BJ (cell line): ENCODE data around the gene RASA2. TPM values are rescaled to one million over a fixed set of nuclear protein-coding genes. Genes with fewer than 3 reads are reported as not detected.

Source experiments
- CTCF ChIA-PET: fragments of 350-600 bp; formaldehyde crosslinking; extraction: SDS; loops from one replicate; lab custom pipeline; 2021; ENCODE audit warnings: antibody characterized with exemption, inconsistent platforms; lab: Yijun Ruan, JAX
- POLR2A ChIA-PET: fragments of 300-600 bp; sonication (Branson Sonifier 250); formaldehyde crosslinking; extraction: SDS; loops from one replicate; lab custom pipeline; 2021; ENCODE audit warnings: antibody characterized with exemption; lab: Charles Lee
- DNase-seq: peaks from one replicate; pipeline ENCODE4 v3.0.0-alpha.2; 2011; ENCODE audit warnings: low read depth
- H3K27me3 ChIP-seq: 2 replicates; pipeline ENCODE4 v1.6.0; 2011; ENCODE audit warnings: low read length; ENCODE audit not compliant: control insufficient read depth, insufficient read depth
- H3K36me3 ChIP-seq: 2 replicates; pipeline ENCODE4 v1.5.1; 2011; ENCODE audit warnings: low read length; ENCODE audit not compliant: control insufficient read depth, insufficient read depth
- H3K4me3 ChIP-seq: 2 replicates; pipeline ENCODE4 v1.5.1; 2011; ENCODE audit warnings: low read depth, mild to moderate bottlenecking, control low read depth, low read length
- CTCF ChIP-seq: IDR thresholded peaks from 2 replicates; pipeline ENCODE4 v1.5.1; 2011; ENCODE audit warnings: low read depth, mild to moderate bottlenecking, control low read depth, inconsistent platforms, low read length, moderate library complexity; ENCODE audit not compliant: insufficient read depth
- polyA plus RNA-seq: library from polyadenylated mRNA; depleted of rRNA; stranded (reverse); fragments of >200 nt; gene quantifications from 2 replicates; pipeline ENCODE4 v1.2.3, GENCODE V29; 2011

RASA2 gene
- polyA plus RNA-seq, 1 experiment, result 5.6 TPM

- DNase-seq, result no peak
- Histone ChIP-seq H3K36me3 (peaks cover 19% of the 10 kb centered on the region), H3K4me3 (no peak overlapping the region), H3K27me3 (no peaks in the 10 kb centered on the region)
- CTCF ChIA-PET, result interaction anchor here (0.6 to 1.8 kb wide), 5 partner anchors 15 to 138 kb away, joined by 3 to 4 read pairs (median 3); no protein-coding TSS in a partner anchor
- POLR2A ChIA-PET, result interaction anchor here (0.5 to 1.0 kb wide), 3 partner anchors 8 to 42 kb away, joined by 3 to 15 read pairs (median 4); no protein-coding TSS in a partner anchor
- TF ChIP-seq CTCF, result no peak
These were observed 39.4 kb upstream of the RASA2 start for GRCh38 chr3:141447383-141447782.

- DNase-seq, result no peak
- ChIA-PET POLR2A (interaction anchor here (0.9 to 1.0 kb wide), 2 partner anchors 82 to 111 kb away, joined by 3 read pairs; no protein-coding TSS in a partner anchor), CTCF (interaction anchor here (0.7 to 3.0 kb wide), 10 partner anchors 9 to 146 kb away, joined by 3 to 16 read pairs (median 3); no protein-coding TSS in a partner anchor)
- H3K4me3 ChIP-seq, result no peak overlapping the region
- no peaks in the 10 kb centered on the region for H3K27me3 ChIP-seq
- TF ChIP-seq CTCF, result no peak
- H3K36me3 ChIP-seq, result peaks cover 10% of the 10 kb centered on the region
These were observed 38.1 kb upstream of the RASA2 start for GRCh38 chr3:141448606-141449220.

GRCh38 chr3:141449424-141449823 lies 37.4 kb upstream of the RASA2 start:
- ChIA-PET POLR2A (no interaction called here), CTCF (interaction anchor here (1.0 to 3.0 kb wide), 7 partner anchors 9 to 140 kb away, joined by 3 to 16 read pairs (median 4); no protein-coding TSS in a partner anchor)
- DNase-seq, result no peak
- Histone ChIP-seq H3K36me3 (peaks cover 6% of the 10 kb centered on the region; the same call in 1 of the 2 replicates), H3K4me3 (no peak overlapping the region), H3K27me3 (no peaks in the 10 kb centered on the region)
- TF ChIP-seq CTCF, result no peak

GRCh38 chr3:141450727-141451375 lies 36.0 kb upstream of the RASA2 start:
- Histone ChIP-seq H3K36me3 (peaks cover 1% of the 10 kb centered on the region; the same call in 1 of the 2 replicates), H3K27me3 (no peaks in the 10 kb centered on the region), H3K4me3 (no peak overlapping the region)
- no peak for TF ChIP-seq CTCF
- POLR2A ChIA-PET, result interaction anchor here (0.7 kb wide), 1 partner anchor 105 kb away, joined by 5 read pairs; no protein-coding TSS in a partner anchor
- DNase-seq, result no peak
- CTCF ChIA-PET, result interaction anchor here (0.6 to 3.0 kb wide), 7 partner anchors 9 to 142 kb away, joined by 3 to 16 read pairs (median 3); no protein-coding TSS in a partner anchor

GRCh38 chr3:141452045-141452444 lies 34.8 kb upstream of the RASA2 start:
- Histone ChIP-seq H3K36me3 (no peaks in the 10 kb centered on the region), H3K27me3 (no peaks in the 10 kb centered on the region), H3K4me3 (no peak overlapping the region)
- no peak for DNase-seq
- peak; percentile 71 for TF ChIP-seq CTCF
- ChIA-PET CTCF (interaction anchor here (0.6 to 12.6 kb wide), 20 partner anchors 11 to 220 kb away, joined by 3 to 282 read pairs (median 4); partner anchors contain the start of genes PXYLP1 and ZBTB38), POLR2A (interaction anchor here (0.7 to 1.0 kb wide), 3 partner anchors 10 to 140 kb away, joined by 3 to 4 read pairs (median 3); no protein-coding TSS in a partner anchor)
